GM12878 (cell line): ENCODE data around the gene LMF1. TPM values are rescaled to one million over a fixed set of nuclear protein-coding genes. Genes with fewer than 3 reads are reported as not detected.

ENCODE experiments used
- ATAC-seq: fragments of 200-7000 bp; cut with Tn5 transposase; 3 replicates; pipeline ENCODE4 v1.9.1; 2020; ENCODE audit warnings: mild to moderate bottlenecking, moderate library complexity
- BruUV-seq: library from RNA; stranded (reverse); fragments of 400-500 nt; replicated peaks from 2 replicates; lab custom pipeline; 2021; lab: Mats Ljungman, UMichigan
- CTCF ChIA-PET: fragments of 300-600 bp; sonication (Branson Sonifier 250); formaldehyde crosslinking; extraction: SDS; loops from one replicate; lab custom pipeline; 2021; ENCODE audit warnings: inconsistent platforms; lab: Yijun Ruan, JAX
- POLR2A ChIA-PET: fragments of 350-600 bp; formaldehyde crosslinking; extraction: SDS; loops from one replicate; lab custom pipeline; 2021; ENCODE audit warnings: inconsistent platforms; lab: Charles Lee
- RAD21 ChIA-PET: fragments of 300-600 bp; sonication (Branson Sonifier 250); formaldehyde crosslinking; loops from one replicate; lab custom pipeline; 2023; ENCODE audit warnings: antibody characterized with exemption; ENCODE audit not compliant: unreplicated experiment; lab: Charles Lee
- SMC1A ChIA-PET: fragments of 300-600 bp; sonication (Branson Sonifier 250); formaldehyde crosslinking; loops from one replicate; lab custom pipeline; 2023; ENCODE audit not compliant: unreplicated experiment, uncharacterized antibody; lab: Charles Lee
- DNase-seq: peaks from one replicate; pipeline ENCODE4 v3.0.0-alpha.2; 2011; ENCODE audit warnings: low read depth, low spot score
- FAIRE-seq: peaks from 3 replicates; lab custom pipeline; 2011; peaks lifted over from hg19 to GRCh38; lab: Jason Lieb, UNC
- H2AFZ ChIP-seq: 2 replicates; pipeline ENCODE4 v1.6.0; 2011; ENCODE audit warnings: low read depth, low read length, control low read depth; ENCODE audit not compliant: control insufficient read depth
- H3K27ac ChIP-seq: 2 replicates; pipeline ENCODE4 v1.5.1; 2011; ENCODE audit warnings: control low read depth; ENCODE audit not compliant: control insufficient read depth, insufficient read depth
- H3K27me3 ChIP-seq, 2 experiments: replicated peaks in 1 of 2; 2 replicates each; pipeline versions ENCODE4 v1.6.0 to v1.6.1; 2011; ENCODE audit warnings: low read length in 1 of 2; ENCODE audit not compliant: control insufficient read depth in 2 of 2, insufficient read depth in 2 of 2
- H3K36me3 ChIP-seq, 2 experiments: 2 replicates each; pipeline ENCODE4 v1.5.1; 2011; ENCODE audit warnings: low read length in 1 of 2; ENCODE audit not compliant: control insufficient read depth in 2 of 2, insufficient read depth in 2 of 2
- H3K4me1 ChIP-seq: 2 replicates; pipeline ENCODE4 v1.6.1; 2011; ENCODE audit warnings: mild to moderate bottlenecking, low read length, moderate library complexity, mixed read lengths; ENCODE audit not compliant: control insufficient read depth, insufficient read depth
- H3K4me2 ChIP-seq: 2 replicates; pipeline ENCODE4 v1.6.0; 2011; ENCODE audit warnings: control low read depth; ENCODE audit not compliant: control insufficient read depth, insufficient read depth
- H3K4me3 ChIP-seq: fragments of 200-600 bp; sonication (generic); 2 replicates; pipeline ENCODE4 v1.5.1; 2016
- H3K79me2 ChIP-seq: 2 replicates; pipeline ENCODE4 v1.6.0; 2011; ENCODE audit warnings: low read length; ENCODE audit not compliant: control insufficient read depth, insufficient read depth
- H3K9ac ChIP-seq: 2 replicates; pipeline ENCODE4 v1.8.0; 2011; ENCODE audit warnings: low read length, control low read depth, mixed read lengths; ENCODE audit not compliant: control insufficient read depth, insufficient read depth
- H3K9me3 ChIP-seq: replicated peaks from 3 replicates; pipeline ENCODE4 v1.5.1; 2011; ENCODE audit warnings: mild to moderate bottlenecking, low read length; ENCODE audit not compliant: control insufficient read depth, insufficient read depth
- H4K20me1 ChIP-seq: 2 replicates; pipeline ENCODE4 v1.6.0; 2011; ENCODE audit not compliant: control insufficient read depth, insufficient read depth
- BCLAF1 ChIP-seq: fragments of 450-650 bp; IDR thresholded peaks from 2 replicates; pipeline ENCODE4 v1.6.1; 2017; ENCODE audit warnings: antibody characterized with exemption, mild to moderate bottlenecking, moderate library complexity
- E2F4 ChIP-seq: IDR thresholded peaks from 2 replicates; pipeline ENCODE4 v1.6.1; 2012; ENCODE audit warnings: low read depth, low read length, improper control_type of control experiment
- HDAC6 ChIP-seq: fragments of 200-600 bp; sonication (generic); IDR thresholded peaks from one replicate; pipeline ENCODE4 v1.8.0; 2017; ENCODE audit warnings: antibody characterized with exemption; ENCODE audit not compliant: unreplicated experiment
- MEF2B ChIP-seq: fragments of 450-650 bp; IDR thresholded peaks from 2 replicates; pipeline ENCODE4 v1.6.1; 2018; ENCODE audit warnings: mild to moderate bottlenecking, moderate library complexity; ENCODE audit not compliant: partially characterized antibody, poor library complexity, severe bottlenecking
- MYC ChIP-seq: IDR thresholded peaks from 2 replicates; pipeline ENCODE4 v1.6.1; 2011; ENCODE audit warnings: mild to moderate bottlenecking, low read length, moderate library complexity, inconsistent platforms; ENCODE audit not compliant: insufficient read depth, insufficient replicate concordance, insufficient read length, severe bottlenecking
- RAD51 ChIP-seq: fragments of 450-650 bp; IDR thresholded peaks from 2 replicates; pipeline ENCODE4 v1.6.1; 2016; ENCODE audit warnings: moderate library complexity, mild to moderate bottlenecking, inconsistent platforms
- SIX5 ChIP-seq: IDR thresholded peaks from 2 replicates; pipeline ENCODE4 v1.6.1; 2011; ENCODE audit warnings: mild to moderate bottlenecking, low read depth, low read length, moderate library complexity; ENCODE audit not compliant: severe bottlenecking
- TARDBP ChIP-seq: IDR thresholded peaks from 2 replicates; pipeline ENCODE4 v1.6.1; 2016; ENCODE audit warnings: borderline replicate concordance
- USF1 ChIP-seq: IDR thresholded peaks from 2 replicates; pipeline ENCODE4 v1.6.1; 2011; ENCODE audit warnings: borderline replicate concordance, low read depth, mild to moderate bottlenecking, moderate library complexity, mixed read lengths, low read length; ENCODE audit not compliant: insufficient read depth; ENCODE audit errors: extremely low read length
- WGBS: methylation state at CpG from one replicate; pipeline ENCODE4 v1.1.6; 2016; ENCODE audit warnings: low lambda C conversion rate; ENCODE audit not compliant: insufficient replicate concordance, insufficient coverage; ENCODE audit errors: missing lambda C conversion rate; 5-methylcytosine and 5-hydroxymethylcytosine counted together
- in situ Hi-C: fragments of 300-500 bp; cut with MboI; formaldehyde crosslinking; loops from 9 replicates; pipeline ENCODE4 v1.14.3; 2018; ENCODE audit warnings: mixed read lengths
- intact Hi-C: fragments of 100-400 bp; cut with micrococcal nuclease; formaldehyde crosslinking; loops from one replicate; pipeline ENCODE4 v1.14.2; 2022; ENCODE audit not compliant: unreplicated experiment
- polyA plus RNA-seq, 11 experiments: library from polyadenylated mRNA; depleted of rRNA in 4 of 11; unstranded in 6 of 11; stranded (reverse) in 5 of 11; fragments of >200 nt; fragmentation: Nextera tagmentation in 4 of 11; fragmentation: Illumina TruSeq in 1 of 11; extraction: Ambion mirVana in 4 of 11; extraction: Trizol in 1 of 11; gene quantifications; 1 replicate in 1 of 11; 2 replicates in 10 of 11; pipeline versions ENCODE4 v1.2.1 to v1.2.3, GENCODE V29; 2011 to 2016; ENCODE audit warnings: inconsistent platforms in 2 of 11, missing spikeins in 2 of 11, low read depth in 1 of 11
- total RNA-seq, 4 experiments: library from RNA; depleted of rRNA in 3 of 4; stranded (reverse); fragments of >200 nt in 3 of 4; fragmentation: Illumina TruSeq in 1 of 4; extraction: Trizol in 1 of 4; gene quantifications; 2 replicates each; pipeline versions ENCODE4 v1.2.1 to v1.2.3, GENCODE V29; 2013 to 2021

The LMF1 gene
- total and polyA plus RNA-seq, 10 of the 15 experiments (the other 5 are each of a cell fraction or from before 2014, with no cell fraction given), result 0.18 to 3.2 (median 1.4) TPM; not detected in 1

GRCh38 chr16:845351-845745 lies 125.4 kb downstream of the LMF1 start:
- WGBS, result 74% methylated on average over 26 of the region's 26 CpGs
- Histone ChIP-seq H3K79me2 (no peaks in the 10 kb centered on the region), H3K27ac (no peak overlapping the region), H3K4me1 (no peaks in the 10 kb centered on the region), H4K20me1 (no peaks in the 10 kb centered on the region), H3K36me3 (no peaks in the 10 kb centered on the region), H3K9me3 (peaks cover 6% of the 10 kb centered on the region; the same call in 1 of the 3 replicates), H3K4me3 (no peak overlapping the region), H2AFZ (no peak overlapping the region), H3K9ac (no peak overlapping the region), H3K4me2 (no peak overlapping the region), H3K27me3 (no peaks in the 10 kb centered on the region)
- TF ChIP-seq SIX5 (no peak), USF1 (no peak), E2F4 (no peak), TARDBP (no peak), BCLAF1 (no peak), HDAC6 (no peak), MEF2B (no peak), MYC (no peak), RAD51 (no peak)
- RAD21 ChIA-PET, result no interaction called here
- DNase-seq (no peak), FAIRE-seq (no peak), ATAC-seq (no peak)
- POLR2A ChIA-PET, result no interaction called here
- SMC1A ChIA-PET, result no interaction called here
- in situ Hi-C loops, result no loop called here
- intact Hi-C loops, result no loop called here
- CTCF ChIA-PET, result no interaction called here
- BruUV-seq, result no TSS peak
